ENCODE results near the gene USP3. TPM values are rescaled to one million over a fixed set of nuclear protein-coding genes. Genes with fewer than 3 reads are reported as not detected.

Gene USP3
- total RNA-seq, 1 donor from 2014 or later, result 39.5 TPM

DNA sequence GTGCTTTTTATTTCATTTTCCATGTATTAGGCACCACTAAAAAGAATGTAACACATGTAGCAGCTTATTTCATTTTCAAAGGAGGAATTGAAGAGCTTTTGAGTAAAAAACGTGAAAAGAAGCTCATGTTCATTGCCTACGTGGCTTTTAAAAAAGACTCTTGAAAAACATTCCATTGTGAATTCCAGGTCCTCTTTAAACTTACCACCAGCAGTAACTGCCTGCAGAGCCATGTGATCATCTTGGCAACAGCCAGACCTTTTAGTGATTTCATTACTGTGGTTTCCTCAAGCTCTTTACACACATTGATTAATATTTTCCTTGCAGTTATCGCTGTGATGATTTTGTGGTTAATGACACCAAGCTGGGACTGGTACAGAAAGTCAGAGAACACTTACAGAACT, 49.0 kb downstream of the USP3 start:
- no peak for TF ChIP-seq POLR2A (IDR thresholded peaks at IDR 0.05)
- TF ChIP-seq POLR2AphosphoS5 (IDR thresholded peaks at IDR 0.05; ENCODE audit: insufficient read depth in 1 of 2, low read depth in 1 of 2), result peak in 1 of 2 donors; percentile 47
- Histone ChIP-seq H3K27ac (peak overlapping the region; percentile 57), H3K4me3 (peak overlapping the region in 1 of 2 donors; percentile 9), H3K27me3 (no peaks in the 10 kb centered on the region), H3K36me3 (peaks cover 0 to 3% of the 10 kb centered on the region in 2 donors), H3K4me1 (peaks cover 35% of the 10 kb centered on the region), H3K9me3 (no peaks in the 10 kb centered on the region)
- DNase-seq (ENCODE audit: extremely low spot score in 2 of 2), result no peak
- intact Hi-C loops (cut with DNase I), result no loop called here

DNA sequence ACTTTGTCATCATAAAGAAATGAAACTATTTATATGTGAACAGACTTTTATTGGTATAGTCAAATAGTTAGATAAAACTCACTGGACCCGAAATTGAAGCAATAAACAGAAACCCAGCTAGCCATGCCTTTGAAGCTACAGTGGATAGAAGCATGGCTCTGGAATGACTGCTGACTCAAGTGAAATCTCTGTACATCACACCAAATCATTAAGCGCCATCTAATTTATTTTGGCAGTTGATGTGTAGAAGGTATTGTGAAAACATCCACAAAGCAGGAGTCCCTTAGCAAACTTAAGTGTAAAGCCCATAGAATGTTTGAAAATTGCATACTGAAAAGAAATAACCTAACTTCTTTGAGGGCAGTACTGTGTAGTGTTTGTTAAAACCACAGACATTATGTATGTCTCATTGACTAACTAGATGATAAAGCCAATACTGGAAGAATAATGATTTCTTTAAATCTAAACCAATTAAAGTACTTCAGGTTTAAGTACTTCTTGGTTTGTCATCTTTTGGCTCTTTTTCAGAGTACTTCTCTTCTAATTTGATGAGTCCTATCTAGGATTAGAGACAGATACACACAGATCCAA, 50.0 kb downstream of the USP3 start:
- peaks cover 0 to 5% of the 10 kb centered on the region in 2 donors for H3K36me3 ChIP-seq
- no peak for DNase-seq (ENCODE audit: extremely low spot score in 2 of 2)
- no peaks in the 10 kb centered on the region for H3K27me3 ChIP-seq
- intact Hi-C loops (cut with DNase I), result no loop called here
- TF ChIP-seq, protein P1, sequence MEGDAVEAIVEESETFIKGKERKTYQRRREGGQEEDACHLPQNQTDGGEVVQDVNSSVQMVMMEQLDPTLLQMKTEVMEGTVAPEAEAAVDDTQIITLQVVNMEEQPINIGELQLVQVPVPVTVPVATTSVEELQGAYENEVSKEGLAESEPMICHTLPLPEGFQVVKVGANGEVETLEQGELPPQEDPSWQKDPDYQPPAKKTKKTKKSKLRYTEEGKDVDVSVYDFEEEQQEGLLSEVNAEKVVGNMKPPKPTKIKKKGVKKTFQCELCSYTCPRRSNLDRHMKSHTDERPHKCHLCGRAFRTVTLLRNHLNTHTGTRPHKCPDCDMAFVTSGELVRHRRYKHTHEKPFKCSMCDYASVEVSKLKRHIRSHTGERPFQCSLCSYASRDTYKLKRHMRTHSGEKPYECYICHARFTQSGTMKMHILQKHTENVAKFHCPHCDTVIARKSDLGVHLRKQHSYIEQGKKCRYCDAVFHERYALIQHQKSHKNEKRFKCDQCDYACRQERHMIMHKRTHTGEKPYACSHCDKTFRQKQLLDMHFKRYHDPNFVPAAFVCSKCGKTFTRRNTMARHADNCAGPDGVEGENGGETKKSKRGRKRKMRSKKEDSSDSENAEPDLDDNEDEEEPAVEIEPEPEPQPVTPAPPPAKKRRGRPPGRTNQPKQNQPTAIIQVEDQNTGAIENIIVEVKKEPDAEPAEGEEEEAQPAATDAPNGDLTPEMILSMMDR (IDR thresholded peaks at IDR 0.05), result no peak
- TF ChIP-seq POLR2AphosphoS5 (IDR thresholded peaks at IDR 0.05; ENCODE audit: insufficient read depth in 1 of 2, low read depth in 1 of 2) (no peak), POLR2A (IDR thresholded peaks at IDR 0.05) (no peak)
- no peaks in the 10 kb centered on the region for H3K9me3 ChIP-seq
- H3K4me1 ChIP-seq, result peaks cover 35% of the 10 kb centered on the region
- H3K27ac ChIP-seq, result no peak overlapping the region
- no peak overlapping the region for H3K4me3 ChIP-seq

DNA sequence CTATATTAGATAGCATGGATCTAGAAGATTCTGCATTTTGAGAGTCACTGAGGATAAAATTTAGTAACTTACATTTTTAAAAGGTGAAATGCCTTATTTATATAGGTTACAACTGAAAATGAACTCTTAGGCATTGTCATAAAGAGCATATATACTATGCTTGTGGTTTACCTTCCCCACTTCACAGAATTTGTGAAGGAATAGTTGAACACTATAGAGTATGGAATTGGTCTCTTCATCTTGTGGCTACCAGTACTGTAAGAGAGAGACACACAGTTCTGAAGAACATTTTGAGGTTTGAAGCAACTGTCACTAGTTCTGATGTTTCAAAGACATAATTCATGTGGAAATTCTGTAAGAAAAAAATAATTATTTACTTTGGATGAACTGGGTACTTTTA, 51.1 kb downstream of the USP3 start:
- no peaks in the 10 kb centered on the region for H3K27me3 ChIP-seq
- intact Hi-C loops (cut with DNase I), result no loop called here
- H3K4me3 ChIP-seq, result no peak overlapping the region
- no peaks in the 10 kb centered on the region for H3K9me3 ChIP-seq
- H3K27ac ChIP-seq, result no peak overlapping the region
- no peak for TF ChIP-seq POLR2AphosphoS5 (IDR thresholded peaks at IDR 0.05; ENCODE audit: insufficient read depth in 1 of 2, low read depth in 1 of 2)
- TF ChIP-seq POLR2A (IDR thresholded peaks at IDR 0.05), result no peak
- TF ChIP-seq, protein P1 (IDR thresholded peaks at IDR 0.05), result no peak
- DNase-seq (ENCODE audit: extremely low spot score in 2 of 2), result no peak
- peaks cover 0 to 5% of the 10 kb centered on the region in 2 donors for H3K36me3 ChIP-seq
- peaks cover 35% of the 10 kb centered on the region for H3K4me1 ChIP-seq

DNA sequence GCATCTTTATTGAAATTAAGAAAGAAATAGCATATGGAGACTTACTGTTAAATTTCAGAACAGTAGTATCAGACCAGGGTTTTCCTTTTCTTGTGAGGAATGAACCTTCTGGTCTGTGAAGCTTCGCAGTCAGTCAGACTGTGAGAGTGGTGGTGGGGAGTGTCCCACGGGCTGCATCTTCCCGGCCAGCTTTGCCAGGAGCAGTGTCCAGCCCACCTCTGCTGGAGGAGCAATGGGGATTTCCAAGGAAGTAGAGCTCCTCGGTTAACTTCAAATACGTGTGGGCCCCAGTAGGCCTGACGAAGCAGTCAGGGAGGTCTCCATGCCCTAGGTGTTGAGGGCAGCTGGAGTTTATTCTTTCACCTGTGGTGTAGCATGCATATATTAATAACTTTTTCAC, 51.9 kb downstream of the USP3 start:
- no peaks in the 10 kb centered on the region for H3K27me3 ChIP-seq
- no peak overlapping the region for H3K4me3 ChIP-seq
- no peak for TF ChIP-seq POLR2A (IDR thresholded peaks at IDR 0.05)
- no peak for TF ChIP-seq POLR2AphosphoS5 (IDR thresholded peaks at IDR 0.05; ENCODE audit: insufficient read depth in 1 of 2, low read depth in 1 of 2)
- TF ChIP-seq, protein P1 (IDR thresholded peaks at IDR 0.05), result no peak
- DNase-seq (ENCODE audit: extremely low spot score in 2 of 2), result no peak
- intact Hi-C loops (cut with DNase I), result no loop called here
- peaks cover 0 to 9% of the 10 kb centered on the region in 2 donors for H3K36me3 ChIP-seq
- H3K27ac ChIP-seq, result no peak overlapping the region
- H3K4me1 ChIP-seq, result peaks cover 30% of the 10 kb centered on the region
- no peaks in the 10 kb centered on the region for H3K9me3 ChIP-seq

DNA sequence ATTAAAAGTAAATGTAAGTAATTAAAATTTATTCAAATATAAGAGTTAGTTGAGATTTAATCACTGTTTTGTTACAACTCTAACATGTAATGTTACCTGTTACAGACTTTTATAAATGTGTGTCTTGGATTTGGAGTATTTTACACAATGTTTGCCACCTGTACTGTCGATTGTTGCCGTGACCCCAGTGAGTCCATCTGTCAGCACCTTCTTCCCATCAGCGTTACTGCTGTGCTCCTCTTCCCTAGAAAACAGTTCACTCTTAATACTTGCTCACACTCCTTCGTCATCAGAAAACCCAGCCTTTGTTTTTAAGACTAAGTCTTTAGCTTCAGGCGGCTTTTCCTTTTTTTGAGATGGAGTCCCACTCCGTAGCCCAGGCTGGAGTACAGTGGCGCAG, 52.3 kb downstream of the USP3 start:
- Histone ChIP-seq H3K27ac (no peak overlapping the region), H3K4me1 (peaks cover 25% of the 10 kb centered on the region), H3K9me3 (no peaks in the 10 kb centered on the region), H3K4me3 (no peak overlapping the region), H3K27me3 (no peaks in the 10 kb centered on the region), H3K36me3 (peaks cover 0 to 12% of the 10 kb centered on the region in 2 donors)
- intact Hi-C loops (cut with DNase I), result no loop called here
- no peak for DNase-seq (ENCODE audit: extremely low spot score in 2 of 2)
- TF ChIP-seq, protein P1 (IDR thresholded peaks at IDR 0.05), result no peak
- TF ChIP-seq POLR2A (IDR thresholded peaks at IDR 0.05) (no peak), POLR2AphosphoS5 (IDR thresholded peaks at IDR 0.05; ENCODE audit: insufficient read depth in 1 of 2, low read depth in 1 of 2) (no peak)
